Activated T-cell treated with anti-CD3 and anti-CD28 coated beads for 4 hours (primary cell): ENCODE data around the gene DNAJC9.

Experiments
- DNase-seq: peaks from one replicate; pipeline ENCODE4 v3.0.0-alpha.2; 2020

Gene DNAJC9

DNA sequence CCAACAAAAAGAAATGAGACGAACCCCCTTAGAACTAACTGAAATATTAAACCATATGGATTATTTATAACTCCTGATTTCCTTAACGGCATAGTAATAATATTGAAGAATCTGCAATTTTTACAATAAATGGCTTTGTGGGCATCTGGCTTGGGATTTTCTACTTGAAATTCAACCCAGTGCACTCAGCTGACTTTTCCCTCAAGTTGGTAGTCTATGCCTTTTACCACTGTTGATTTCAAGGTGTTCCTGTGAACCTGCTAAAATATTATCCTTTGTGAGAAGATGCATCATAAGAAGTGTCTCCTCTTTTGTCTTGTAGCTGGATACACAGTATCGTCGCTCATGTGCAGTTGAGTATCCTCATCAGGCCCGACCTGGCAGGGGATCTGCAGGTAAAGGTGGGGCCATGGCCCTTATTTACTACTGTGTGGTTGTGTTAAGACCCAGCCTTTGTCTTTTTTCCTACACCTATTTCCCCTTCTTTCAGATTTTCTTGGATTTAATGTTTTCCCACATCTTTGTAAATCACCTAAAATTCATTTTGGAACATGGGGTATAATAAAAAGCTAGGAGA, 8.0 kb downstream of the DNAJC9 start:
- DNase-seq, result no peak

DNA sequence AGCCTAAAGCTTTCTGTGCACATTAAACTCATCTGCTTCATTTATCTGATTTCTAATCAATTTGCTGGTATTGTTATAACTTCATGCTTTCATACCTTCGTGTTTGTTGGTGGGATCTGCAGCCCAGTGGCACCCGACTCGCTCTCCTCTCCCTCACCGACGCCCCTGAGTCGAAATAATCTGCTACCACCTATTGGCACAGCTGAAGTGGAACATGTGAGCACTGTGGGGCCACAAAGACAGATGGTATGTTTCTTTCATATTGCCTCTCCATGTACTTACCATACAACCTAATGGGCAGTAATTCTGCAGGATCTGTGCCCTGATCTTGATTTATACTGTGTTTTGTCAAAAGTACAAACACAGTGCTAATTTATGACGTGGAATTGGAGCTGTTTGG, 12.4 kb downstream of the DNAJC9 start:
- no peak for DNase-seq

DNA sequence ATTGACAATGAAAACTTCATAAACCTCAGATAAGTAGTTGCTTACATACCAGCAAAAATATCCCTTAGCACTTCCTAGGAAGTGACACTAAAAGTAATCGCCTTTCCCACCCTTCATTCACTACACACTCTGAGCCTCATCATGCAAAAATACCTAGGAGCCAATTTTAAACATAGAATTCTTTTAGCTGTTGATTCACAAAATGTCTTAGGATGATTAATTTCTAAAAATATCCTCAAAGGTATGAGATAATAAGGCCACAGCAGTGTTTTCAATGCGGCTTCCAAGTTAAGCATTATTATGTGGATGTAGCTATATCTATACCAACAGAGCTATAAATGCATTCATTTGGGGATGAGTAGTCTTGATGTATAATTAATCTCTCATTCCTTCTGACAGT, 13.2 kb downstream of the DNAJC9 start:
- DNase-seq, result no peak

DNA sequence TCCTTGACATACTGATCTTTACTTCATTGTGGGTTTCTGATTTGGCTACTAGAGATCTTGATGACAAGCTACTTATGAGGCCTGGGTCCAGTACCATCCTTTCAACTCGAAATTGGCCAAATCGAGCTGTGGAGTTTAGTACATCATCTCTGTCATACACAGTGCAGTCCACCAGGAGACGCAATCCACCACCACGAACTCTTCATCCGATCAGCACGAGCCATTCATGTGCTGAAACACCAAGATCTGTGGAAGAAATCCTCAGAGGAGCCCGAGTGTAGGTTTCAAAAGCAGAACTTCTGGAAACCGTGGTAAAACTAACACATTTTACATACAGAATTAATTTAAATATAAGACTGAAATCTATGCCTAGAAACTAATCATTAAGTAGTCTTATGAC, 14.2 kb downstream of the DNAJC9 start:
- DNase-seq, result no peak

DNA sequence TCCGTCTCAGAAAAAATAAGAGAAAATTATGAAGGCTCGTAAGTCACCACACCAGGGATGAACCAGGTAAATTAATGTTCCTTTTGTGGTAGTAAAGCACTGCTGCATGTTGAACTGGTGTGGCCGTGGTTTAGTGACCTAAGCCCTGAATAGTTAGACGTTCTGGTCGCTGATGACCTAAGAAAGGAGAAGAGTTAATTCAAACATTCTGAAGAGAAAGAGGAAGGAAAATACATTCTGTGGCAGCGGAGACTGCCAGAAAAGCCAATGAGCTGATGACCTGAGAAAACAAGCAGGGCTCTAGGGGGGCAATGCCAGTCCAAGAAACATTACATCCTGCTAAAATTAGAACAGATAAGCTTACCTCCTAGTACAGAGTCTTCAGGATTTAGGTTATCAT, 17.5 kb downstream of the DNAJC9 start:
- no peak for DNase-seq

GRCh38 chr10:73228247-73228646, 18.8 kb downstream of the DNAJC9 start:
- no peak for DNase-seq

- DNase-seq, result no peak
Observed at GRCh38 chr10:73226663-73227062, 20.4 kb downstream of the DNAJC9 start.

GRCh38 chr10:73225518-73225917, 21.5 kb downstream of the DNAJC9 start:
- no peak for DNase-seq

DNA sequence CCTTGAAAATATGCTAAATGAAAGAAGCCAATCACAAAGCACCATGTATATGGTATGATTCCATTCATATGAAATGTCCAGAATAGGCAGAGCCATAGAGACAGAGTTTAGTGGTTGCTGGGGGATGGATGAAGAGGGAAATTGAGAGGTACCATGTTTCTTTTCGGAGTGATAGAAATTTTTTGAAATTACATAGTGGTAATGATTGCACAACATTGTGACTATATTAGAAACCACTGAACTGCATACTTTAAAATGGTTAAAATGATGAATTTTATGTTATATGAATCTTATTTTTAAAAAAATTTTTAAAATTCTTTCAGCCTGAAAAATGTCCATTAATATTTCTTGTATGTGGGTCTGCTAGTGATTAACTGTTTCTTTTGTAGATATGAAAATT, 26.1 kb downstream of the DNAJC9 start:
- no peak for DNase-seq

DNA sequence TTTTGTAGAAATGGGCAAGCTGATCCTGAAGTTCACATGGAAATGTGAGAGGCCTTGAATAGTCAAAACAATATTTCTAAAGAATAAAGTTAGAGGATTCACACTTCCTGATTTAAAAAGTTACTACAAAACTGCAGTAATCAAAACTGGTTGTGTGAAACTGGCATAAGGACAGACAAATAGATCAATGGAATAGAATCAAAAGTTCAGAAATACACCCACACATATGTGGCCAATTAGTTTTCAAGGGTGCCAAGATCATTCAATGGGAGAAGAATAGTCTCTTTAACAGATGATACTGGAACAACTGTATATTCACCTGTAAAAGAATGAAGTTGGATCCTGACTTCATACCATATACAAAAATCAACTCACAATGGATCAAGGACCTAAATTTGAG, 27.7 kb downstream of the DNAJC9 start:
- DNase-seq, result no peak

DNA sequence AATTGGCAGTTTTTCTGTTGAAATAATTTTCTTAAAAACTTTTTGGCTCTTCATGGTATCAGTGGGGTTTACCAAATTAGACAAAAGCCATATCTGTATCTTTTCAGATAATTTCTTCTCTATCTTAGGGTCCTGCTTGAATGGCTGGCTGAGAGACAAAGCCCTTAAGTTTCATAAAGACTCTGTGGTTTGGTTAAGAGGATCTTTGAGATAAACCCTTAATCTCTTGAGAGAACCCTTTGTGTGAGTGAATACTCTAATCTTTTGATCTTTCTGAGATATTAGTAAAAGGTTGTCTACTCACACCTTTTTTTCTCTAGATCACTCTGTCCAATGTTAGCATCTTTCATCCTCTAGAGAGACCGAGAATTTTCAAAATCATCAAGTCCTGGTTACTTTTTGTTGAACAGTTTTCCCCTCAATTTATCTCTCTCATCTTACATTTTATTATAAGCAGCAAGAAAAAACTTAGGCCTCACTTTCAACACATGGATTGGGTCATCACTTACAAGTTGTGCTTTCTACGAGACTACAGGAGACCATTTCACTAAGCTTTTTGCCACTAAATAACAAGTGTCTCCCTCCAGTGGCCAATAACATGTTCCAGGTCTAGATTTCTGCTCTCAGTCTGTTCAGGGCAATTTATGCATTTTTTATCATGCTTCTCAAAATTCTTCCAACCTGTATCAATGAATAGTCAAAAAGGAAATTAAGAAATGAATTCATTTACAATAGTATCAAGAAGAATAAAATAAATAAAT, 28.4 kb downstream of the DNAJC9 start:
- no peak for DNase-seq

- DNase-seq, result no peak
Observed at GRCh38 chr10:73217628-73218027, 29.4 kb downstream of the DNAJC9 start.

- no peak for DNase-seq
Observed at GRCh38 chr10:73215749-73216148, 31.3 kb downstream of the DNAJC9 start.

DNA sequence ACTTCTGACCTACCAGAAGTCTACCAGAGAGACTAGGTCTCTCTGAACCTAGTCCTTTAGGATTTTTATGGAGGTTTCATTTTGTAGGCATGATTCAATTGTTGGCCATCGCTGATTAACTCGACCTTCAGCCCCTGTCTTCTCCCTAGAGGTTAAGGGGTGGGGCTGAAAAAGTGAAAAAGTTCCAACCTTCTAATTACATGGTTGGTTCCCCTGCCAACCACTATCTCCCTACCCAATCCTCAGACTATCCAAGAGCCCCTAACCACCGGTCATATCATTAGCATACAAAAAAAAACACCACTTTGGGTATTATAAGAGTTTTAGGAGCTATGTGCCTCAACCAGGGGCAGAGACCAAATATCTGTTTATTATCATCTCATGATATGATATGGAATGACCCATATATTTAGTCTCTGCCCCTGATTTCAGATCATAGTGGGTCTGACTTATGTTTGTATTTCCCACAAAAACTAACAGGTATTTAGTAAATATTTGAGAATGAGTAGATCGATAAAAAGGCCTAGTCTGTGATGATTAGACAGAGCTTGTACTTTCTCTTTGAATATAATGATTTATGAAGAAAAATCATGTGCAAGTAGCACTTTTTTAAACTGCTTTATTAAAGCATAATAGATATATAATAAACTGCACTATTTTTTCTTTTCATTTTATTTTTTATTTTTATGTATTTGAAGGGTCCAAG, 35.8 kb downstream of the DNAJC9 start:
- no peak for DNase-seq

DNA sequence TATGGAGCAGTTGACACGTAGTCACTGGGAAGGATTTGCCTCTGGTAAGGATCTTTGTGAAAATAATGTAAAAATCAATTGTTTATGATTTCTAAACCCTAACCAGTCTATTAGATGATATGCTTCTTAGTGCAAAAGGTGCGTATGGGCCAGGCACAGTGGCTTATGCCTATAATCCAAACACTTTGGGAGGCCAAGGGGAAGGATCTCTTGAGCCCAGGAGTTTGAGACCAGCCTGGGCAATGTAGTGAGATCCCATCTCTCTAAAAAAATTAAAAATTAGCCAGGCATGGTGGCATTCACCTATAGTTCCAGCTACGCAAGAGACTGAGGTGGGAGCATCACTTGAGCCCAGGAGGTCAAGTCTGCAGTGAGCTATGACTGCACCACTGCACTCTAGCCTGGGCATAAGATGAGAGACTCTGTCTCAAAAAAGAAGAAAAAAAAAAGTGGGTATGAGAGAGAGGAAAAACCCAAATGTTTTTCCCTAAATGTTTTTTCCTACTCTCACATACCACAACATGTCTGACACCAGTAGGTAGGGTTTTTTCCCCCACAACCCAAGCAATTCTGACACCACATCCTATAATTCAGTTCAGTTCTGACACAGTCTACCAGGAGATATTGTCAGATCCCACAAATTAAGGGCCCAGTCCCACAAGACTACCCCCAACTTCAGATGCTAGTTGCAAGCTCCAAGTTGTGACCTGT, 36.5 kb downstream of the DNAJC9 start:
- no peak for DNase-seq

DNA sequence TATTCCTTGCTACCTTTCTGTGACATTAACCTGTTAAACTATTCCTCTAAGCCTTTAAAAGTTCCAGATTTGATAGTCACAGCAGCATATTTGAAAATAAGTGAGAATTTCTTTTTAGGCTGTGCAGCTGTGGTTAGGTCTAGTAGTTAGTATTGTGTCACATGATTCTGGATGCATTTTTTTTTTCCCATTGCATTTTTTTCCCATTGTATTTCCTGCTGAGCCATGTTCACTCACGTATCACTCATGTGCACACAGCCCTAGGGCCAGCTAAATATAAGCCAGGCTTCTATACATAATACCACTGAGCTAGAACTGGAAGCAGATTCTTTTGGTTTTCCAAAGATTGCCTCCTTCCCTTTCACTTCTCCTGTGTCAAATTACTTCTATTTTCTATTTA, 37.4 kb downstream of the DNAJC9 start:
- DNase-seq, result no peak

- DNase-seq, result no peak
Observed at GRCh38 chr10:73207883-73208282, 39.2 kb downstream of the DNAJC9 start.

- no peak for DNase-seq
Observed at GRCh38 chr10:73206385-73206784, 40.7 kb downstream of the DNAJC9 start.

DNA sequence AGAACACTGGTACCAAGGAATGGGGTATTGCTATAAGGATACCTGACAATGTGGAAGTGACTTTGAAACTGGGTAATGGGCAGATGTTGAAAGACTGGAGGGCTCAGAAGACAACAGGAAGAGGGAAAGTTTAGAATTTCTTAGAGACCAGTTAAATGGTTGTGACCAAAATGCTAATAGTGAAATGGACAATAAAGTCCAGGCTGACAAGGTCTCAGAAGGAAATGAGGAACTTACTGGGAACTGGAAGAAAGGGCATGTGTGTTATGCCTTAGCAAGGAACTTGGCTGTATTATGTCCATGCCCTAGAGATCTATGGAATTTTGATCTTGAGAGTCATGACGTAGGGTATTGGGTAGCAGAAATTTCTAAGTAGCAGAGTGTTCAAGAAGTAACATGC, 41.2 kb downstream of the DNAJC9 start:
- DNase-seq, result no peak

GRCh38 chr10:73205081-73205480, 42.0 kb downstream of the DNAJC9 start:
- no peak for DNase-seq
